Esophagus (tissue), 2 donors: ENCODE results near the gene TMEM51. TPM values are rescaled to one million over a fixed set of nuclear protein-coding genes. Genes with fewer than 3 reads are reported as not detected.

Experiments
- H3K27ac ChIP-seq, 2 donors: one replicate each; pipeline ENCODE4 v1.5.1; 2013; ENCODE audit warnings: low read depth in 2 of 2, mild to moderate bottlenecking in 2 of 2, inconsistent platforms in 1 of 2, low read length in 1 of 2, moderate library complexity in 1 of 2
- H3K27me3 ChIP-seq, 2 donors: one replicate each; pipeline ENCODE4 v1.6.1; 2013; ENCODE audit warnings: low read length in 2 of 2, control low read depth in 1 of 2, mild to moderate bottlenecking in 1 of 2; ENCODE audit not compliant: insufficient read depth in 2 of 2, control insufficient read depth in 1 of 2
- H3K36me3 ChIP-seq, 2 donors: one replicate each; pipeline ENCODE4 v1.6.1; 2013; ENCODE audit warnings: low read length in 1 of 2; ENCODE audit not compliant: control insufficient read depth in 2 of 2, insufficient read depth in 2 of 2
- H3K4me1 ChIP-seq, 2 donors: one replicate each; pipeline ENCODE4 v1.6.1; 2013; ENCODE audit warnings: low read length in 1 of 2; ENCODE audit not compliant: control insufficient read depth in 2 of 2, insufficient read depth in 2 of 2
- H3K4me3 ChIP-seq, 2 donors: one replicate each; pipeline ENCODE4 v1.5.1; 2013; ENCODE audit warnings: low read length in 2 of 2, mild to moderate bottlenecking in 2 of 2, low read depth in 1 of 2, moderate library complexity in 1 of 2
- H3K9me3 ChIP-seq, 2 donors: one replicate each; pipeline ENCODE4 v1.6.1; 2013; ENCODE audit warnings: mild to moderate bottlenecking in 2 of 2, low read depth in 1 of 2, low read length in 1 of 2, moderate library complexity in 1 of 2; ENCODE audit not compliant: control insufficient read depth in 2 of 2, insufficient read depth in 1 of 2
- WGBS, 2 donors: extraction: QIAGEN DNeasy Blood & Tissue Kit; methylation state at CpG; one replicate each; pipeline ENCODE4 v1.1.7; 2013; 5-methylcytosine and 5-hydroxymethylcytosine counted together
- polyA plus RNA-seq, 2 donors: library from polyadenylated mRNA; stranded (reverse); fragments of 200-250 nt; gene quantifications; one replicate each; pipeline ENCODE4 v1.2.3, GENCODE V29; 2013
- donor health status: healthy with polysubstance abuse.
- donor health status: Bipolar disorder and iron deficiency.

TMEM51 gene
- polyA plus RNA-seq, 2 donors = 7.4 to 15.4 TPM

DNA sequence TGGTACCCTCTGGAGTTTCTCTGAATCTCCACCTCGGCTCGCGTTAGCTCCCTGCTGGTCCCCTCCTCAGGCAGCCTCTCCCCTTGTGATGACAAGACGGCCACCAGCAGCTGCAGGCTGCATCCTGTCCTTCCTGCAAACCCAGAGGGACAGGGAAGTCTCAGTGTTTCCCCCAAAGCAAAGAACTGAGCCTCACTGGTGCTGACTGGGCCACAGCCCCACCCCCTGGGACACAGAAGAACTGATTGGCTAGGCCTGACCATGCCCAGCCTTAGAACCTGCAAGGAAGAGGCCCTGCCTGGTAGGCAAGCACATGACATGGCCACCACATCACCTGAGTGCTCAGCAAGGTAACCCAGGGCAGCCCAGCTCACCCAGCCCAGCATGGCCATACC is 34.6 kb downstream of the TMEM51 start:
- Histone ChIP-seq H3K4me1 (peaks cover 2 to 7% of the 10 kb centered on the region in 2 donors), H3K27ac (no peak overlapping the region), H3K4me3 (no peak overlapping the region), H3K36me3 (no peaks in the 10 kb centered on the region), H3K27me3 (no peaks in the 10 kb centered on the region), H3K9me3 (peaks cover 0 to 2% of the 10 kb centered on the region in 2 donors)
- WGBS, 2 donors = 73 to 78% methylated on average over 4 of the region's 4 CpGs

DNA sequence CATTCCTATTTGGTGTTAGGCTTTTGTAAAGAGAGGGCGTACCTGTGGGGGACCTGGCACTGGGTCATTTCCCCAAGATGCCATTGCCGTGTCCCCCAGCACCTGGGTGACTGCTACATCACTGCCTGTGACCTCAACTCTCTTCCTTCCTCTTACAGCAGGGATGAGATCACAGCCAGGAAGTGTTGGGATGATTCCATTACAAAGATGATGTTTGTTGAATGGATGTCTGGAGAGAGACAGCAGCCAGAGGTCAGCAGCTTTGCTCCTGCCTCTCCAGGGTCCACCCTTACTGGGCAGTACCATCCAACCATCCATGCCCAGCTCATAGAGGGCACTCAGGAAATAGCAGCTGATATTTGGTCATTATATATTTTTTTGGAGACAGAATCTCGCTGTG is 35.1 kb downstream of the TMEM51 start:
- WGBS, 2 donors = 69 to 82% methylated on average over 3 of the region's 3 CpGs
- Histone ChIP-seq H3K4me1 (peaks cover 2 to 7% of the 10 kb centered on the region in 2 donors), H3K4me3 (no peak overlapping the region)

DNA sequence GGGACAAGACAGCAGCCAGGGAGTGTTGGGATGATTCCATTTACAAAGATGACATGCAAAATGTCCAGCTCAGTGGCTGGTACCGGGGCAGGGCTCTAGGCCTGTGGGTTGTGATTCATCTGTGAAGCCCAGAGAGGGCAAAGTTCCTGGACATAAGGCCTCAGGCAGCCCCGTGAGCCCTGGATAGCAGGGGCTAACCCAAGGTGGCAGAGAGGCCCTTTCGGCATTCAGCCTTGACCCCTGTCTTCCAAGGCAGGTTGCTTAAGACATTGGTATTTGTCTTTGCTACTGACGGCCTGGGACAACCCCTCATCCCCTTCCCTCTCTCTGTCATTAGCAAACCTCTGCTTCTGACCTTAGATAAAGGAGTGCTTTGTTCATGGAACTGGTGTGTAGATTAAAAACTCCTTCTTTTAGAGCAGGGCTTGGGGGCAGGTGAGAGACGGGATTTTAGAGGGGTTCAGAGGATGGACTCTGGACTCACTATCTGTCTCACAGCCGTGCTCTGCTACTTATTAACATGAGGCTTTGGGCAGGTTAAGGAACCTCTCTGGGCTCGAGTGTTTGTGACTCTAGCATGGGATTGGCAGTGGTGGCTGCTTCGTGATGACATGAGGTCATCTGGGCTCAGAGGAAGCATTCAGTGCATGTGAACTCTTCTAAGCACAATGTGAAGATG is 36.3 kb downstream of the TMEM51 start:
- Histone ChIP-seq H3K36me3 (no peaks in the 10 kb centered on the region), H3K27ac (no peak overlapping the region), H3K4me1 (peaks cover 2 to 9% of the 10 kb centered on the region in 2 donors), H3K4me3 (no peak overlapping the region), H3K9me3 (peaks cover 0 to 2% of the 10 kb centered on the region in 2 donors), H3K27me3 (no peaks in the 10 kb centered on the region)
- WGBS, 2 donors = 61 to 81% methylated on average over 8 of the region's 8 CpGs

More for the DNA sequence above, 35.1 kb downstream of the TMEM51 start:
- no peaks in the 10 kb centered on the region for H3K27me3 ChIP-seq
- no peak overlapping the region for H3K27ac ChIP-seq
- H3K9me3 ChIP-seq = peaks cover 0 to 2% of the 10 kb centered on the region in 2 donors
- H3K36me3 ChIP-seq = no peaks in the 10 kb centered on the region

DNA sequence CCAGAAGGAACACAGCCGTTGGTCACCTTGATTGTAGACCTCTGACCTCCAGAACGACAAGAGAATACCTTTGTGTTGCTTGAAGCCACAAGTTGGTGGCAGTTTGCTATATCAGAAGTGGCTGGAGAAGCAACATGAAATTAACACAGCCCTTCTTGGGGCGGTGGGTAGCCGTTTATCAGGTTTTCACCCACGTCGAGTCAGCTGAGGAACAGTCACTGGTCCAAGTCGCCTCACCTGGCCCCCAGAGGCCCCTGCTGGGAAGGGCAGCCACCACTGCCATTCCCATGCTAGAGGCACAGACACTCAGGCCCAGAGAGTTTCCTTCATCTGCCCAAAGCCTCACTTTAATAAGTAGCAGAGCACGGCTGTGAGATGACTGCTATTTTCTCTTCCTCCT is 37.7 kb downstream of the TMEM51 start:
- Histone ChIP-seq H3K4me1 (peaks cover 2 to 12% of the 10 kb centered on the region in 2 donors), H3K27ac (no peak overlapping the region), H3K27me3 (no peaks in the 10 kb centered on the region), H3K36me3 (peaks cover 0 to 4% of the 10 kb centered on the region in 2 donors), H3K9me3 (peaks cover 0 to 2% of the 10 kb centered on the region in 2 donors), H3K4me3 (no peak overlapping the region)
- 63 to 82% methylated on average over 8 of the region's 8 CpGs for WGBS, 2 donors

DNA sequence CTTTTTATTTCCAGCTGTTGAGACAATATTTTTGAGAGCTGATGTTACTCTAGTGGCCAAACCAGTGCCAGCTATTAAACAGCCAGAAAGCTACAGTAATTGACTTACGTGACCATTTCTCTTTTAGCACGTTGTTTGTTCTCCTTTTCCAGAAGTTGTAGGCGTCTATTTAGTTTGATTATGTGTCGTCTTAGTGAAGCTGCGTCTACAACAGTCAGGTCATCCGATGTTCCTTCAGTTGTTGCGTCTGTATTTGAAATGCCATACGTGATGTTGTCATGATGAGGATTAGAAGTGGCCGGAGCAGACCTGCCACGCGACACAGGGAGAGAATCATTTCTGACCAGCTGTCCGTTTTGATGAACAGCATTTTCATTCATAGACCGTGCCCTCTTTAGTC is 38.2 kb downstream of the TMEM51 start:
- peaks cover under 1 to 12% of the 10 kb centered on the region in 2 donors for H3K4me1 ChIP-seq
- WGBS, 2 donors = 70 to 79% methylated on average over 13 of the region's 13 CpGs
- H3K27me3 ChIP-seq = no peaks in the 10 kb centered on the region
- no peak overlapping the region for H3K4me3 ChIP-seq
- H3K36me3 ChIP-seq = peaks cover 0 to 5% of the 10 kb centered on the region in 2 donors
- H3K9me3 ChIP-seq = peaks cover 0 to 2% of the 10 kb centered on the region in 2 donors
- H3K27ac ChIP-seq = no peak overlapping the region

DNA sequence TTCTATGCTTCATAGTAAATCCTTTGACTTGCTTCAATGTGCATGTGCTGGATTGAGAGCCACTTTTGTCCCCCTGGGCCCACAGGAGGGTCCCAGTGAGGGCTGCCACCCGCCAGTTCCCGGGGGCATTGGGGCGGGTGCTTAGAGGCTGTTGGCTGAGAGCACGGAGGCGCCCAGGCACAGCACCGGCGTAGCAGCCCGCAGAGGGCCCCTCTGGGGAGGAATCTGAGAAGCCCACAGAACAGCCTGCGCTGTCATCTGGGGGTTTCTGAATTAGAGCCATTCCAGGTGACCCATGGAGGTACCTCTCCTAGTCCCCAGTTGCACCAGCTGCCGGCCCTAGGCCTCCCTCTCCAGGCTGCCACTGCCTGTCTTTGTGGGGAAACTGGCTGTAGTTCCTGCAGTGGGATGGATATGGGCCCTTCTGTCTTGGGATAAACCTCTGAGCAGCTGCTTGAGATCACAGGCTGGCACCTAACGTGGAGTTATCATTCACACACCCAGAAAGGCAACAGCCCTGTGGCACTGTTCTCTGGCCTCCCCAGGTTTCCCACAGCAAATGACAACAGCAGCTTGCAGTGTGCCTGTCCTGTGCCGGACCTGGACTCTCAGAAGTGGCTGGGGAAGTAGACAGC is 39.5 kb downstream of the TMEM51 start:
- Histone ChIP-seq H3K9me3 (no peaks in the 10 kb centered on the region), H3K4me1 (peaks cover 0 to 11% of the 10 kb centered on the region in 2 donors), H3K4me3 (no peak overlapping the region), H3K27ac (no peak overlapping the region), H3K36me3 (peaks cover 0 to 5% of the 10 kb centered on the region in 2 donors), H3K27me3 (no peaks in the 10 kb centered on the region)
- WGBS, 2 donors = 66 to 81% methylated on average over 12 of the region's 12 CpGs

DNA sequence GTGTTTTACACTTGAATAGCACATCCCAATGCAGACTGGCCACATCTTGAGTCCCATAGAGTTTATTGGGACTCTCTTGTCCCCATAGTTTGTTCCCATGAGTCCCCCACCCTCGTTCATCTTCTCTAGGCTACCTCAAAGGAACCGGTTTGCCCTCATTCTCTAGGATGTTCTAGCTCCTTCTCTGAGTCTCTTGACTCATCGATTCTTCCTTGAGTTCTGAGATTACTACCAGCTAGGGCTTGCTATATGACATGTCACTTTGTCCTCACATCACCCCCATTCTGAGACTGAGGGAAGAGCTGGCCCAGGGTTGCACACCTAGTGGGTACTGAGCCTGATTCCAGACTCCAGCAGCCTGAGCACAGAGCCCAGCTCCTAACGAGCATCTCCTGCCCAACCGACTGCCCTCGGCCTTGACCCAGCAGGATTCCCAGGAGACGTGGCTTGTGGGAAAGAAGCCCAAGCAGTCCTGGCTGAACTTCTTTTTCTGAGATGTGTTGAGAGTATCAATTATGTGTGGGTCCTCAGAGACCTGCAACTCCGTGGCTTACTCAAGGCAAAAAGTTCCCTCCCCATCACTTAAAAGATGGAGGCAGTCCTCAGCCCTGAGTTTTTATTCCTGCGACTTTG is 42.0 kb downstream of the TMEM51 start:
- Histone ChIP-seq H3K27ac (peak overlapping the region in 1 of 2 donors; percentile 72), H3K4me3 (no peak overlapping the region), H3K27me3 (no peaks in the 10 kb centered on the region), H3K36me3 (peaks cover 0 to 5% of the 10 kb centered on the region in 2 donors), H3K9me3 (no peaks in the 10 kb centered on the region), H3K4me1 (peaks cover 0 to 10% of the 10 kb centered on the region in 2 donors)
- WGBS, 2 donors = 62 to 66% methylated on average over 9 of the region's 9 CpGs

DNA sequence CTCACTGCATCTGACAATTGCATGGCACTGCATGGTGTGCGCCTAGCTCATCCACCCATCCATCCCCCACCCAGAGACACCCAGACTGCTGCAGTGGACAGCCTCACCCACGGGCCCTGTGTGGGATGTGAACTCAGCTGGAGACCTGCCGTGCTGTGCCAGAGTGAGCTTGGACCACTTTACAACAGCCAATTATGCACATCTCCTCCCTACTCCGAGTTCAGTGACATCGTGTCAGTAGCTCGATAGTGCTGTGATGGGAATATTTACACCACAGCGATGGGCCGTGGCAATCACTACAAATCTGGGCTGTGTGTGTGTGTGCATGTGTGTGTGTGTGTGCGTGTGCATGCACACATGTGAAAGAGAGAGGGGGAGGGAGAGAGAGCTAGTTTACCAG is 42.5 kb downstream of the TMEM51 start:
- no peak overlapping the region for H3K4me3 ChIP-seq
- no peaks in the 10 kb centered on the region for H3K27me3 ChIP-seq
- H3K27ac ChIP-seq = no peak overlapping the region

DNA sequence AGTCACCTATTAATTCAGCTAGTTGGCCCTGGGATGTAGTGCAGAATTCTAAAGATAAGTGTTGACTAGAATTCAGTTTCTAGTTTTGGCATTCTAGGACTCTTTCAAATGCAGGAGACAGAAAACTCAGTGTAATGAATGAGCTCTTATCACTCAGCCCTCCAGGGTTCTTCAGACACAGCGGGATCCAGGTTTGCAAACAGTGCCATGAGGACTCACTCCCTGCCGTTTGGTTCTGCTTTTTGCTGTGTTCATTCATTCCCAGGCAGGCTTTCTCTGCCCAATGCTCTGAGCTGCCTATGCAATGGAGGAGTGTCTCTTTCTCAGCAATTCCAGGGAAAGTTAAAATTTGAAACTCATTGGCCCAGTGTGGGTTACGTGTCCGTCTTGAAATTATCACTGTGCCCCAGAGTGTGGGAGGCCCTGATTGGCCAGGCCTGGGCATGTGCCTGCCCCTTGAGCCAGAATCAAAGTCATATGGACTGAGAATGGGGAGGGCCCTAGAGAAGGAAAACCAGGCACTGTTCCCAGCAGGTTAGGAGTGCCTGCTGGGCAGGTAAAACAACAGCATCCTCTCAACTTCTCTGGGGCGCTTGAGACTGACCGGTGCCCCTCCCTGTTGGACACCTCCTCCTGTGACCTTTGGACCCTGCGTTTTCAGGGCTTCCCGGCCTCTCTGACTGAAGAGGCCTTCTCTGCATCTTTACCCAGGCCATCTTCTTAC is 43.4 kb downstream of the TMEM51 start:
- H3K36me3 ChIP-seq = peaks cover 0 to 5% of the 10 kb centered on the region in 2 donors
- 49 to 74% methylated on average over 8 of the region's 8 CpGs for WGBS, 2 donors
- peaks cover 0 to 10% of the 10 kb centered on the region in 2 donors for H3K4me1 ChIP-seq
- H3K27me3 ChIP-seq = no peaks in the 10 kb centered on the region
- H3K9me3 ChIP-seq = no peaks in the 10 kb centered on the region
- H3K27ac ChIP-seq = peak overlapping the region in 1 of 2 donors; percentile 66
- H3K4me3 ChIP-seq = no peak overlapping the region

More for the DNA sequence above, 42.5 kb downstream of the TMEM51 start:
- WGBS, 2 donors = 72 to 76% methylated on average over 9 of the region's 9 CpGs
- Histone ChIP-seq H3K36me3 (peaks cover 0 to 5% of the 10 kb centered on the region in 2 donors), H3K4me1 (peaks cover 0 to 10% of the 10 kb centered on the region in 2 donors), H3K9me3 (no peaks in the 10 kb centered on the region)
